Measurements from ENCODE around the gene PTCH1. TPM values are rescaled to one million over a fixed set of nuclear protein-coding genes. Genes with fewer than 3 reads are reported as not detected.

PTCH1 gene
- 10 to 100 TPM in 2 of 9 donors, 1 to 10 TPM in 7; 2.9 to 15.2 (median 6.6) TPM for total RNA-seq
- 1 to 10 TPM; 2.2 to 3.8 TPM for polyA plus RNA-seq
- long read RNA-seq, donor 1, partial matches to known transcripts, result 1 of 3 reads
- long read RNA-seq, donor 1, other reads (novel, unspliced or antisense), result 2 of 3 reads
- long read RNA-seq, donor 2, result 0 reads
- long read RNA-seq, donor 3, result 0 reads

GRCh38 chr9:95516734-95517558 is at the start of gene PTCH1:
PTCH1 (minus strand) TSS chr9:95516971.
- H3K4me3 ChIP-seq, result peak within 1 kb of the TSS; percentile 28 to 70 (median 60)
- TF ChIP-seq POLR2A (IDR thresholded peaks at IDR 0.05) (no peak), CTCF (IDR thresholded peaks at IDR 0.05) (peak in 1 of 12 donors; percentile 10)
- H3K27ac ChIP-seq, result peak within 1 kb of the TSS in 6 of 12 donors; percentile 25 to 64 (median 38)
- 2 to 5% (median 4%) methylated on average over 52 to 64 of the region's 64 CpGs for WGBS, 4 donors
- peak in 4 of 5 donors; percentile 36 to 51 (median 44) for DNase-seq
- intact Hi-C loops (cut with DNase I), result loop anchor here in 5 of 10 donors (5.0 to 10.0 kb wide), 5 partner anchors 62 to 358 kb away; partner anchors contain the start of gene ERCC6L2 (in 2 of the 5)
- peaks cover 0 to 34% (median 0%) of the 10 kb centered on the region in 9 donors for H3K27me3 ChIP-seq
- no peaks in the 10 kb centered on the region for H3K9me3 ChIP-seq
- peaks cover 3 to 29% (median 14%) of the 10 kb centered on the region in 12 donors for H3K4me1 ChIP-seq
- peak; percentile 62 to 81 (median 72) for ATAC-seq
- no peaks in the 10 kb centered on the region for H3K36me3 ChIP-seq

- ATAC-seq, result no peak
Measured at GRCh38 chr9:95565982-95566381, 49.2 kb upstream of the PTCH1 start.

GRCh38 chr9:95561913-95562312 is 45.1 kb upstream of the PTCH1 start:
- no peak for ATAC-seq

More at GRCh38 chr9:95565982-95566381, 49.2 kb upstream of the PTCH1 start:
- Histone ChIP-seq H3K4me3 (no peak overlapping the region), H3K4me1 (peaks cover 0 to 10% (median 0%) of the 10 kb centered on the region in 12 donors), H3K27ac (no peak overlapping the region), H3K36me3 (no peaks in the 10 kb centered on the region), H3K9me3 (no peaks in the 10 kb centered on the region), H3K27me3 (peaks cover 0 to 44% (median 6%) of the 10 kb centered on the region in 9 donors)
- 94 to 96% (median 95%) methylated on average over 5 of the region's 5 CpGs for WGBS, 4 donors
- DNase-seq, result no peak
- TF ChIP-seq POLR2A (IDR thresholded peaks at IDR 0.05) (no peak), CTCF (IDR thresholded peaks at IDR 0.05) (no peak)
- intact Hi-C loops (cut with DNase I), result no loop called here

More at GRCh38 chr9:95561913-95562312, 45.1 kb upstream of the PTCH1 start:
- Histone ChIP-seq H3K4me3 (no peak overlapping the region), H3K9me3 (no peaks in the 10 kb centered on the region), H3K27me3 (peaks cover 0 to 16% (median 0%) of the 10 kb centered on the region in 9 donors), H3K4me1 (no peaks in the 10 kb centered on the region), H3K27ac (no peak overlapping the region), H3K36me3 (no peaks in the 10 kb centered on the region)
- intact Hi-C loops (cut with DNase I), result no loop called here
- 78 to 81% (median 80%) methylated on average over 12 of the region's 12 CpGs for WGBS, 4 donors
- no peak for DNase-seq
- TF ChIP-seq CTCF (IDR thresholded peaks at IDR 0.05) (no peak), POLR2A (IDR thresholded peaks at IDR 0.05) (no peak)
